SK-N-SH (cell line): ENCODE results near the gene PPTC7. TPM values are rescaled to one million over a fixed set of nuclear protein-coding genes. Genes with fewer than 3 reads are reported as not detected.

Experiments
- CTCF ChIA-PET: fragments of 300-600, 350-600 bp; formaldehyde crosslinking; extraction: SDS; loops from one replicate; lab custom pipeline; 2021; lab: Yijun Ruan, JAX
- POLR2A ChIA-PET: fragments of 350-600 bp; sonication (Branson Sonifier 250); formaldehyde crosslinking; extraction: SDS; loops from one replicate; lab custom pipeline; 2020; ENCODE audit warnings: antibody characterized with exemption, inconsistent platforms; lab: Yijun Ruan, JAX
- DNase-seq: peaks from one replicate; pipeline ENCODE4 v3.0.0; 2012
- H2AFZ ChIP-seq: fragments of 200-600 bp; sonication (generic); 2 replicates; pipeline ENCODE4 v1.8.1; 2016; ENCODE audit warnings: antibody characterized with exemption, mild to moderate bottlenecking, low read depth
- H3F3A ChIP-seq: fragments of 200-600 bp; sonication (generic); replicated peaks from 2 replicates; pipeline ENCODE3; 2016; ENCODE audit warnings: antibody characterized with exemption, mild to moderate bottlenecking; ENCODE audit not compliant: insufficient read depth
- H3K27ac ChIP-seq, 2 experiments: fragments of 200-500 bp in 1 of 2; fragments of 200-600 bp in 1 of 2; sonication (Bioruptor generic) in 1 of 2; sonication (generic), shearing (Covaris generic) in 1 of 2; 2 replicates each; pipeline versions ENCODE4 v1.5.1 to v1.6.1; 2014 to 2016; ENCODE audit warnings: low read depth in 2 of 2, inconsistent platforms in 1 of 2, low read length in 1 of 2, mild to moderate bottlenecking in 1 of 2, mixed read lengths in 1 of 2
- H3K27me3 ChIP-seq: fragments of 200-600 bp; sonication (generic), shearing (Covaris generic); 2 replicates; pipeline ENCODE4 v1.6.1; 2016; ENCODE audit warnings: mixed run types; ENCODE audit not compliant: insufficient read depth
- H3K36me3 ChIP-seq, 2 experiments: fragments of 200-500 bp in 1 of 2; fragments of 200-600 bp in 1 of 2; sonication (Bioruptor generic) in 1 of 2; sonication (generic) in 1 of 2; replicated peaks in 1 of 2; 2 replicates each; pipeline versions ENCODE3 to v1.5.1; 2014 to 2016; ENCODE audit warnings: low read length in 1 of 2, mild to moderate bottlenecking in 1 of 2; ENCODE audit not compliant: insufficient read depth in 2 of 2, control insufficient read depth in 1 of 2
- H3K4me1 ChIP-seq, 2 experiments: fragments of 200-500 bp in 1 of 2; fragments of 200-600 bp in 1 of 2; sonication (Bioruptor generic) in 1 of 2; sonication (generic), shearing (Covaris generic) in 1 of 2; 2 replicates each; pipeline versions ENCODE4 v1.5.1 to v1.6.1; 2014 to 2016; ENCODE audit warnings: low read depth in 1 of 2, low read length in 1 of 2, mixed run types in 1 of 2; ENCODE audit not compliant: insufficient read depth in 2 of 2, control insufficient read depth in 1 of 2
- H3K4me2 ChIP-seq: fragments of 200-600 bp; sonication (generic), shearing (Covaris generic); 2 replicates; pipeline ENCODE4 v1.6.1; 2017; ENCODE audit warnings: mixed run types
- H3K4me3 ChIP-seq, 2 experiments: fragments of 200-500 bp in 1 of 2; fragments of 200-600 bp in 1 of 2; sonication (Bioruptor generic) in 1 of 2; sonication (generic), shearing (Covaris generic) in 1 of 2; 2 replicates each; pipeline versions ENCODE4 v1.5.1 to v1.8.1; 2014 to 2016; ENCODE audit warnings: low read depth in 2 of 2, inconsistent platforms in 1 of 2, low read length in 1 of 2, mild to moderate bottlenecking in 1 of 2, mixed read lengths in 1 of 2, moderate library complexity in 1 of 2
- H3K79me2 ChIP-seq: fragments of 200-600 bp; sonication (generic); 2 replicates; pipeline ENCODE4 v1.8.1; 2017; ENCODE audit warnings: mild to moderate bottlenecking; ENCODE audit not compliant: insufficient read depth
- H3K9ac ChIP-seq: fragments of 200-600 bp; sonication (generic); 2 replicates; pipeline ENCODE4 v1.6.1; 2017; ENCODE audit warnings: mixed run types
- H3K9me2 ChIP-seq: fragments of 200-600 bp; sonication (generic); 2 replicates; pipeline ENCODE4 v1.6.1; 2017; ENCODE audit warnings: mixed run types
- H3K9me3 ChIP-seq: fragments of 200-600 bp; sonication (generic); 2 replicates; pipeline ENCODE4 v1.6.1; 2017; ENCODE audit warnings: mixed run types, mild to moderate bottlenecking, moderate library complexity
- H4K20me1 ChIP-seq: fragments of 200-600 bp; sonication (generic); 2 replicates; pipeline ENCODE4 v1.6.1; 2017; ENCODE audit warnings: mild to moderate bottlenecking, mixed run types; ENCODE audit not compliant: insufficient read depth
- CHD2 ChIP-seq: fragments of 150-350 bp; IDR thresholded peaks from 2 replicates; pipeline ENCODE4 v1.6.1; 2018; ENCODE audit warnings: low read length; ENCODE audit not compliant: partially characterized antibody
- FOXJ3 ChIP-seq: sonication (generic); formaldehyde crosslinking; IDR thresholded peaks from 2 replicates; pipeline ENCODE4 v1.5.1; 2020; ENCODE audit warnings: mild to moderate bottlenecking, missing genetic modification reagents
- GABPA ChIP-seq: IDR thresholded peaks from 2 replicates; pipeline ENCODE4 v1.4.0; 2012; ENCODE audit warnings: low read depth, mild to moderate bottlenecking
- GATA2 ChIP-seq: sonication (generic); formaldehyde crosslinking; IDR thresholded peaks from 2 replicates; pipeline ENCODE4 v1.5.0; 2020; ENCODE audit warnings: mild to moderate bottlenecking, missing genetic modification reagents
- NRF1 ChIP-seq: IDR thresholded peaks from 2 replicates; pipeline ENCODE4 v1.6.1; 2012; ENCODE audit warnings: low read depth, mild to moderate bottlenecking, low read length
- YY1 ChIP-seq: IDR thresholded peaks from 2 replicates; pipeline ENCODE4 v1.4.0; 2012; ENCODE audit warnings: low read depth, mild to moderate bottlenecking
- WGBS: methylation state at CpG from one replicate; pipeline ENCODE4 v1.1.6; 2017; ENCODE audit warnings: low lambda C conversion rate; 5-methylcytosine and 5-hydroxymethylcytosine counted together
- polyA plus RNA-seq, 3 experiments: library from polyadenylated mRNA; depleted of rRNA; stranded (reverse); fragments of >200 nt; gene quantifications; 2 replicates each; pipeline ENCODE4 v1.2.3, GENCODE V29; 2012
- TF ChIP-seq, protein P1 (sequence below): IDR thresholded peaks from 2 replicates; pipeline ENCODE4; 2012

Gene PPTC7
- polyA plus RNA-seq, 1 of the 3 experiments (the other 2 are of a cell fraction), result 9.6 TPM

- Histone ChIP-seq H3K27me3 (no peaks in the 10 kb centered on the region), H3K27ac (peak overlapping the region in 1 of 2 experiments; percentile 16; a peak in 1 of 4 replicates), H3K9me3 (no peaks in the 10 kb centered on the region; the same call in 1 of the 2 replicates), H3K9me2 (no peaks in the 10 kb centered on the region), H3K79me2 (peaks cover 82% of the 10 kb centered on the region), H3K9ac (no peak overlapping the region), H2AFZ (no peak overlapping the region), H3F3A (peaks cover 23% of the 10 kb centered on the region), H3K4me1 (peaks cover 3 to 20% of the 10 kb centered on the region in 2 experiments; a peak in 2 of 4 replicates), H3K36me3 (no peaks in the 10 kb centered on the region), H3K4me2 (no peak overlapping the region), H4K20me1 (peaks cover 39% of the 10 kb centered on the region), H3K4me3 (no peak overlapping the region)
- POLR2A ChIA-PET, result no interaction called here
- WGBS, result 84% methylated on average over 8 of the region's 8 CpGs
- TF ChIP-seq NRF1, result no peak
- no peak for TF ChIP-seq CHD2
- TF ChIP-seq YY1, result no peak
- no peak for TF ChIP-seq GABPA
- no peak for TF ChIP-seq FOXJ3
- DNase-seq, result no peak
- CTCF ChIA-PET, result interaction anchor here (0.7 to 2.9 kb wide), 8 partner anchors 9 to 328 kb away, joined by 3 to 12 read pairs (median 4); no protein-coding TSS in a partner anchor
Measured at GRCh38 chr12:110565894-110566871, 16.9 kb downstream of the PPTC7 start.

DNA sequence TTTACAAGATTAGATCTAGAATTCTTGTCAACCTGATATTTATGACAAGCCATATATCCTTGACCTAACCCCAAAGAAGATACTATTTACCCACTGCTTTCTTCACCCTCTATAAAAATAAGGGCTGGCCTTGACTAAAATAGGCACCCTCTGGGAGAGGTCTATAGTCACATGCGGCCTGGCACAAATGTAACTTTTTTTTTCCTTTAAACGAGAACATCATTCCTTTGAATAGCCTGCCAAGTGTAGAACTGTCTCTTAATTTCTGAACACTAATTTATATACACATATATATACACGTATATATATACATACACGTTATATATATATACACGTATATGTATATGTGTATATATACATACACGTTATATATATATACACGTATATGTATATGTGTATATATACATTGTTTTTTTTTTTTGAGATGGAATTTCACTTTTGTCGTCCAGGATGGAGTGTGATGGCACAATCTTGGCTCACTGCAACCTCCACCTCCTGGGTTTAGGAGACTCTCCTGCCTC, 18.6 kb downstream of the PPTC7 start:
- Histone ChIP-seq H3K27me3 (no peaks in the 10 kb centered on the region), H4K20me1 (peaks cover 39% of the 10 kb centered on the region), H3K27ac (peak overlapping the region in 1 of 2 experiments; percentile 71; a peak in 2 of 4 replicates), H3K9ac (no peak overlapping the region), H3K4me1 (peaks cover 3 to 20% of the 10 kb centered on the region in 2 experiments; a peak in 2 of 4 replicates), H2AFZ (no peak overlapping the region), H3K9me3 (no peaks in the 10 kb centered on the region; the same call in 1 of the 2 replicates), H3K36me3 (no peaks in the 10 kb centered on the region), H3K4me3 (no peak overlapping the region), H3K9me2 (no peaks in the 10 kb centered on the region), H3K4me2 (peak overlapping the region; percentile 38; the same call in 1 of the 2 replicates), H3K79me2 (peaks cover 94% of the 10 kb centered on the region), H3F3A (peaks cover 23% of the 10 kb centered on the region)
- TF ChIP-seq, protein P1, sequence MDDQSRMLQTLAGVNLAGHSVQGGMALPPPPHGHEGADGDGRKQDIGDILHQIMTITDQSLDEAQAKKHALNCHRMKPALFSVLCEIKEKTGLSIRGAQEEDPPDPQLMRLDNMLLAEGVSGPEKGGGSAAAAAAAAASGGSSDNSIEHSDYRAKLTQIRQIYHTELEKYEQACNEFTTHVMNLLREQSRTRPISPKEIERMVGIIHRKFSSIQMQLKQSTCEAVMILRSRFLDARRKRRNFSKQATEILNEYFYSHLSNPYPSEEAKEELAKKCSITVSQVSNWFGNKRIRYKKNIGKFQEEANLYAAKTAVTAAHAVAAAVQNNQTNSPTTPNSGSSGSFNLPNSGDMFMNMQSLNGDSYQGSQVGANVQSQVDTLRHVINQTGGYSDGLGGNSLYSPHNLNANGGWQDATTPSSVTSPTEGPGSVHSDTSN, result peak; percentile 20; the same call in 1 of the 2 replicates
- no peak for TF ChIP-seq GATA2 (CRISPR knock-in tag)
- POLR2A ChIA-PET, result no interaction called here
- 69% methylated on average over 8 of the region's 8 CpGs for WGBS
- DNase-seq, result no peak
- CTCF ChIA-PET, result no interaction called here
